ENCODE data around the gene G6PC1. TPM values are rescaled to one million over a fixed set of nuclear protein-coding genes. Genes with fewer than 3 reads are reported as not detected.
"Not testable (repeated sequence)": the region's sequence is repeated elsewhere in the genome, so short reads cannot be mapped to it uniquely, and the experiment has no call there.

Gene G6PC1
- polyA plus RNA-seq, 1 experiment, result not detected

DNA sequence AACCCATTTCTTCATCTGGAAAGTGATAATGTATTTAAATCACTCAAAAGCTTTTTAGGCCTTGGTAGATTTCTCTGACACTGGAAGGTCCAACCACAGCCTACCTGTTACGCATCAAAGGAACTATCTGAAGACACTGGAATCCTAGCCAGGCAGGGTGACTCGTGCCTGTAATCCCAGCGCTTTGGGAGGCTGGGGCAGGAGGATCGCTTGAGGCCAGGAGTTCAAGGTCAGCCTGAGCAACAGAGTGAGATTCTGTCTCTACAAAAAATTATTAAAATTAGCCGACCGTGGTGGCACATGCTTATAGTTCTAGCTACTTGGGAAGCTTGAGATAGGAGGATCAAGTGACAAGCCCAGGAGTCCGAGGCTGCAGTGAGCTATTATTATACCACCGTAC lies 18.4 kb upstream of the G6PC1 start:
- H3K9me3 ChIP-seq (ENCODE audit: control insufficient read depth, insufficient read depth, low read length), result no peaks in the 10 kb centered on the region
- H3K4me3 ChIP-seq (ENCODE audit: low read depth, low read length), result no peak overlapping the region
- TF ChIP-seq, protein P1, sequence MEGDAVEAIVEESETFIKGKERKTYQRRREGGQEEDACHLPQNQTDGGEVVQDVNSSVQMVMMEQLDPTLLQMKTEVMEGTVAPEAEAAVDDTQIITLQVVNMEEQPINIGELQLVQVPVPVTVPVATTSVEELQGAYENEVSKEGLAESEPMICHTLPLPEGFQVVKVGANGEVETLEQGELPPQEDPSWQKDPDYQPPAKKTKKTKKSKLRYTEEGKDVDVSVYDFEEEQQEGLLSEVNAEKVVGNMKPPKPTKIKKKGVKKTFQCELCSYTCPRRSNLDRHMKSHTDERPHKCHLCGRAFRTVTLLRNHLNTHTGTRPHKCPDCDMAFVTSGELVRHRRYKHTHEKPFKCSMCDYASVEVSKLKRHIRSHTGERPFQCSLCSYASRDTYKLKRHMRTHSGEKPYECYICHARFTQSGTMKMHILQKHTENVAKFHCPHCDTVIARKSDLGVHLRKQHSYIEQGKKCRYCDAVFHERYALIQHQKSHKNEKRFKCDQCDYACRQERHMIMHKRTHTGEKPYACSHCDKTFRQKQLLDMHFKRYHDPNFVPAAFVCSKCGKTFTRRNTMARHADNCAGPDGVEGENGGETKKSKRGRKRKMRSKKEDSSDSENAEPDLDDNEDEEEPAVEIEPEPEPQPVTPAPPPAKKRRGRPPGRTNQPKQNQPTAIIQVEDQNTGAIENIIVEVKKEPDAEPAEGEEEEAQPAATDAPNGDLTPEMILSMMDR (IDR thresholded peaks at IDR 0.05; ENCODE audit: low read depth, low read length), result no peak
- no peak overlapping the region for H3K27ac ChIP-seq (ENCODE audit: low read depth, low read length)
- H3K27me3 ChIP-seq (ENCODE audit: control insufficient read depth, insufficient read depth, low read length), result peaks cover 36% of the 10 kb centered on the region
- ChIA-PET CTCF (interaction anchor here (1.3 kb wide), 1 partner anchor 9 kb away, joined by 3 read pairs; no protein-coding TSS in a partner anchor), POLR2A (no interaction called here)
- no peak for DNase-seq (ENCODE audit: low read depth, low spot score)

DNA sequence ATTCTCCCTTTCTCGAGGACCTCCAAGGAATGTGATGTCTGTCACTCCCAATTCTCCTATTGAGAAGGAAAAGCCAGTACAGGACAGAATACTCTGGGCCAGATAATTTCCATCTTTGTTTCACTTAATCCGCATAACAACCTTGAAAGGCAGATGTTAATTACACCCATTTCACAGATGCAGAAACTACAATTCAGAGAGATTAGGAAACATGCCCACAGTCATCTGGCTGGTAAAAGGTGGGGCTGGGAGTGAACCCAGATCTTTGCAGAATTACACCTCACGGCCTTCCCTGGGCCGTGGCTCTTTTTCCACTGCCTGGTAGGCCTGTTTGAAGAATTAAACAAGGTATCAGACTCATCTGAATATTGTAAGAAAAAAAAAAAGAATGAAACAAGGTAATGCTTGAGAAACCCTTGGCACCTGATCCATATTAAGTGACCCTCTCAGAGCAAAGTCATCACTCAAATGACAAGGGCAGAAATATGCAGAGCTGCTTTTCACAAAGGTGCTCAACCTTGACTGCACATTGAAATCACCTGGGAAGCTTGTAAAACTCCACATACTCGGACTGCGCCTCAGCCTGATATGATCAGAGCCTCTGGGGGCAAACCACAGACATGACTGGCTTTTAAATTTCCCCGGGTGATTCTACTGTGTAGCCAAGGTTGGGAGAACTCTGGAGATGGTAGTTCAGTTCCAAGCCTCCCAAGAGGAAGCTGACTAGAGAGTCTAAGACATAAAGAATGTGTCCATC lies 16.6 kb upstream of the G6PC1 start:
- Histone ChIP-seq H3K9me3 (ENCODE audit: control insufficient read depth, insufficient read depth, low read length) (no peaks in the 10 kb centered on the region), H3K27me3 (ENCODE audit: control insufficient read depth, insufficient read depth, low read length) (peaks cover 22% of the 10 kb centered on the region), H3K4me3 (ENCODE audit: low read depth, low read length) (no peak overlapping the region), H3K27ac (ENCODE audit: low read depth, low read length) (no peak overlapping the region)
- no peak for DNase-seq (ENCODE audit: low read depth, low spot score)
- POLR2A ChIA-PET, result interaction anchor here (0.5 to 0.7 kb wide), 2 partner anchors 275 to 908 kb away, joined by 3 to 4 read pairs; partner anchors contain the start of genes RETREG3 and TUBG1
- CTCF ChIA-PET, result interaction anchor here (1.5 kb wide), 1 partner anchor 45 kb away, joined by 3 read pairs; no protein-coding TSS in a partner anchor
- TF ChIP-seq, protein P1 (IDR thresholded peaks at IDR 0.05; ENCODE audit: low read depth, low read length), result no peak

DNA sequence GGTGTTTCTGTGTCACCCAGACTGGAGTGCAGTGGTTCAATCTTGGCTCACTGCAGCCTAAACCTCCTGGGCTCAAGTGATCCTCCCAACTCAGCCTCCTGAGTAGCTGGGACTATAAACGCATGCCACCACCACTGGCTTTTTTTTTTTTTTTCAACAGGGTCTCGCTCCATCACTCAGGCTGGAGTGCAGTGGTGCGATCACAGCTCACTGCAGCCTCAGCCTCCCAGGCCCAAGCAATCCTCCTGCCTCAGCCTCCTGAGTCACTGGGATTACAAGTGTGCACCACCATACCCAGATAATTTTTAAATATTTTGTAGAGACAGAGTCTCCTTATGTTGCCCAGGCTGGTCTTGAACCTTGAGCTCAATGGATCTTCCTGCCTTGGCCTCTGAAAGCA lies 14.8 kb upstream of the G6PC1 start:
- DNase-seq (ENCODE audit: low read depth, low spot score); H3K4me3 ChIP-seq (ENCODE audit: low read depth, low read length); H3K9me3 ChIP-seq (ENCODE audit: control insufficient read depth, insufficient read depth, low read length); H3K27ac ChIP-seq (ENCODE audit: low read depth, low read length): not testable (repeated sequence)
- CTCF ChIA-PET, result interaction anchor here (1.0 kb wide), 1 partner anchor 43 kb away, joined by 3 read pairs; no protein-coding TSS in a partner anchor
- peaks cover 16% of the 10 kb centered on the region for H3K27me3 ChIP-seq (ENCODE audit: control insufficient read depth, insufficient read depth, low read length)
- POLR2A ChIA-PET, result interaction anchor here (1.0 kb wide), 1 partner anchor 121 kb away, joined by 3 read pairs; no protein-coding TSS in a partner anchor

DNA sequence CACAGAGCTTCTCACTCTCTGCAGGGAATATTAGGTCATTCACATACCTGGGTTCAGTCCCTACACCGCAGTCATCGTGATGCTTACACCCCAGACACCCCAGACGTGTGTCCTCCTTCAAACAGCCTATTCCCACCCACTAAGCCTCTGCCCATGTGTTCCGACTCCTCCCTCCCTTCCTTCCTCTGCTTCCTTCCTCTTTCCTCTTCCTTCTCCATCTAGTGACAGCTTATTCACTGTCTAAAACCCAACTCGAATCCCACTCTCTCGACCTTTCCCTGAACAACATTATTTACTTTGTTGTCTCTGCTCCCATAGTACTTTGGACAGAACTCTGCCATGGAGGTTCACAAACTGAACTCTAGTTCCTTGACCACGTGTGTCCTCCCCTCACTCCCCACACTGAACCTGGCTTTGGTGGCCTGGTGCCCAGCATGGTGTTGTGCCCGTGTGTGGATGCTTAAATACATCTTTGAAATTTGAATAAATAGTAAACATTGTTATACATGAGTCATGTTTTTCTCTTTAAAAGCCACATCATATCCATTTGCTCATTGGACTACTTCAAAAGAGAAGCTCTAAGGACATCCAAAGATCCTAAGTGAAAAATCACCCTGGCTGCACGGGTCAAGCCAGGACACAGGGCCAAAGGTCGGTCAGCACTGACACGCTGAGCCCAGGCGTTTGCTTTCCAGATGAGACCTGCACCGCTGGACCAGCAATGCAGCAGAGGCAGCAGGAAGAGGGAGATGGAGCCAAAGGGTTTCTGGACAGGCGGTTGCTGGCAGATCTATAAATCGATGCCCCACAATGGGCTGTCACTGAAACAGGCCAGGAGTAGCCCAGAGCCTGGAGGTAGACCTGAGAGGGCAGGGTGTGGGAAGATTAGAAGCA lies 14.1 kb upstream of the G6PC1 start:
- ChIA-PET POLR2A (interaction anchor here (1.0 kb wide), 1 partner anchor 121 kb away, joined by 3 read pairs; no protein-coding TSS in a partner anchor), CTCF (interaction anchor here (1.0 kb wide), 1 partner anchor 42 kb away, joined by 3 read pairs; no protein-coding TSS in a partner anchor)

DNA sequence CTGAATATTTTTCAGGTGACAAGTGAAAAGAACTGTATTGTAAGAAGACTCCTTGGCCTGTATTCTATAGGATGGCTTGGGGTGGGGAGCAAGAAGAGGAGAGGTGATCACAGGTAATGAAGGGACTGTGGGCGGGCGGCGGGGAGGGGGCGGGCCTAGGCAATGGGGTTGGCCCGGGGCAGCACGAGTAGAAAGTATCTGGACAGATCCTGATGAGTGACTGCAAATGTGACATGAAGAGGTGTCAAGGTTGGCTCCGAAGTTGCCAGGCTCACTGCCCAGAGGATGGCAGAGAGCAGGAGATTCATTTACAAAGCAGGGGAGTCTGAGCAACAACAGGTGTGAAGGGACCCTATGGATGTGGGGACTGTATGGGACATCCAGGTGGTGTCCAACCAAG lies 10.8 kb upstream of the G6PC1 start:
- Histone ChIP-seq H3K27ac (ENCODE audit: low read depth, low read length) (no peak overlapping the region), H3K27me3 (ENCODE audit: control insufficient read depth, insufficient read depth, low read length) (peaks cover 10% of the 10 kb centered on the region), H3K9me3 (ENCODE audit: control insufficient read depth, insufficient read depth, low read length) (no peaks in the 10 kb centered on the region), H3K4me3 (ENCODE audit: low read depth, low read length) (no peak overlapping the region)
- TF ChIP-seq, protein P1 (IDR thresholded peaks at IDR 0.05; ENCODE audit: low read depth, low read length), result no peak
- CTCF ChIA-PET, result interaction anchor here (0.7 kb wide), 1 partner anchor 751 kb away, joined by 3 read pairs; no protein-coding TSS in a partner anchor
- POLR2A ChIA-PET, result no interaction called here
- DNase-seq (ENCODE audit: low read depth, low spot score), result no peak

More for the DNA sequence above, 14.1 kb upstream of the G6PC1 start:
- no peak for DNase-seq (ENCODE audit: low read depth, low spot score)
- H3K9me3 ChIP-seq (ENCODE audit: control insufficient read depth, insufficient read depth, low read length), result no peaks in the 10 kb centered on the region
- peaks cover 14% of the 10 kb centered on the region for H3K27me3 ChIP-seq (ENCODE audit: control insufficient read depth, insufficient read depth, low read length)
- no peak overlapping the region for H3K27ac ChIP-seq (ENCODE audit: low read depth, low read length)
- H3K4me3 ChIP-seq (ENCODE audit: low read depth, low read length), result no peak overlapping the region
- TF ChIP-seq, protein P1 (IDR thresholded peaks at IDR 0.05; ENCODE audit: low read depth, low read length), result no peak
